HG03280 (cell line): Measurements from ENCODE around the gene CRYGB.
"Not testable (repeated sequence)": the region's sequence is repeated elsewhere in the genome, so short reads cannot be mapped to it uniquely, and the experiment has no call there.

Source experiments
- ATAC-seq: cut with Tn5 transposase; IDR thresholded peaks from one replicate; pipeline ENCODE4 v1.9.1; 2021; ENCODE audit warnings: mild to moderate bottlenecking, moderate library complexity; ENCODE audit not compliant: unreplicated experiment

The CRYGB gene

GRCh38 chr2:208118918-208119317, 27.0 kb downstream of the CRYGB start:
- no peak for ATAC-seq

GRCh38 chr2:208117390-208117789, 28.6 kb downstream of the CRYGB start:
- ATAC-seq: not testable (repeated sequence)

DNA sequence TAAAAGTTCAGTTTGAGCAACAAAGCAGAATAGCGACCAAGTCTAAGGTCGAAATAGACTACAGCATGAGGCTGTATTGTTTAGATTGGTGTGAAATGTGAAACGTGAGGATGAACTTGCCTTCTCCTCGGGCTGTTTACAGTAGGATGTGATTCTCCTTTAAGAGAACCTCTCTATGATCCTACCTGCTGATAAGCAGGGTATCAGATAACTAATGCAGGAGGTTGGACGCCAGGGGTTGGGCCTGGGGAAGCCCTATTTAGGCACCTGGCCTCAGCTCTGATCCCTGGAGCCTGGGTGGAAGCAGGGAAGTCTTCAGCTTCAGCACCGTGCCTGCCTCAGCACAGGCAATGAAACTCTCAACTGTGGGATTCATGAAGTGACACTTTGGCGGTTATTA, 33.0 kb downstream of the CRYGB start:
- no peak for ATAC-seq

GRCh38 chr2:208112273-208112745, 33.6 kb downstream of the CRYGB start:
- not testable (repeated sequence) for ATAC-seq

GRCh38 chr2:208103616-208104015, 42.3 kb downstream of the CRYGB start:
- no peak for ATAC-seq

GRCh38 chr2:208101716-208102631, 44.0 kb downstream of the CRYGB start:
- ATAC-seq: no peak

GRCh38 chr2:208099682-208100470, 46.1 kb downstream of the CRYGB start:
- no peak for ATAC-seq

GRCh38 chr2:208098701-208099100, 47.3 kb downstream of the CRYGB start:
- ATAC-seq: not testable (repeated sequence)

GRCh38 chr2:208098267-208098666, 47.7 kb downstream of the CRYGB start:
- no peak for ATAC-seq

DNA sequence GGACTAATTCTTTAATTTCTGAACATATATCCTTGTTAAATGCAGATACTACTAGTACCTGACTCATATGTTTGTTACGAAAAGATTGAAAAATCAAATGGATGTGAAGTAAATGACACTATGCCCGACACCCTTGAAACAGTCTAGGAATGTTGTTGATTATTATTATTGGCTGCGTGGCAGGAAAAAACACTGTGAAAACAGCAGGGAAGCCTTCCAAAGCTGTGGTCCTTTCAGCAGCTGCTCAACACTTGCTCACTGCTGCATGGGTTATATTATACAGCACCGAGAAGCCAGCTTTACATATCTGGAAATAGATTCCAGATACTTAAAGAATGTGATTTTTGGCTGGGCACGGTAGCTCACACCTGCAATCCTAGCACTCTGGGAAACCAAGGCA, 48.2 kb downstream of the CRYGB start:
- ATAC-seq: no peak

GRCh38 chr2:208097313-208097712, 48.6 kb downstream of the CRYGB start:
- no peak for ATAC-seq

- ATAC-seq: no peak
These were observed 49.9 kb downstream of the CRYGB start for GRCh38 chr2:208096080-208096479.

- ATAC-seq: no peak
These were observed 52.8 kb downstream of the CRYGB start for GRCh38 chr2:208093128-208093527.
